HCT116 (cell line): ENCODE measurements around the gene ANAPC4. TPM values are rescaled to one million over a fixed set of nuclear protein-coding genes. Genes with fewer than 3 reads are reported as not detected.

Experiments used
- ATAC-seq: fragments of 200-7000 bp; cut with Tn5 transposase; 2 replicates; pipeline ENCODE4 v1.9.1; 2020; ENCODE audit warnings: mild to moderate bottlenecking, moderate library complexity
- BruUV-seq: library from RNA; stranded (reverse); fragments of 400-500 nt; replicated peaks from 2 replicates; lab custom pipeline; 2021; lab: Mats Ljungman, UMichigan
- CTCF ChIA-PET: fragments of 300-600 bp; sonication (Branson Sonifier 250); formaldehyde crosslinking; loops from one replicate; lab custom pipeline; 2021; ENCODE audit warnings: antibody characterized with exemption; lab: Charles Lee
- POLR2A ChIA-PET: fragments of 300-600, 350-600 bp; sonication (Branson Sonifier 250); formaldehyde crosslinking; loops from one replicate; lab custom pipeline; 2021; ENCODE audit warnings: antibody characterized with exemption; lab: Charles Lee
- RAD21 ChIA-PET, 2 experiments: fragments of 300-600 bp; sonication (Branson Sonifier 250); formaldehyde crosslinking; loops; one replicate each; lab custom pipeline; 2023; ENCODE audit warnings: low total read pairs in 2 of 2; ENCODE audit not compliant: uncharacterized antibody in 2 of 2, unreplicated experiment in 2 of 2, low non-redundant PET in 1 of 2; lab: Charles Lee
- DNase-seq: peaks from one replicate; pipeline ENCODE4 v3.0.0-alpha.2; 2010; ENCODE audit warnings: low read depth, low spot score
- H2AFZ ChIP-seq: fragments of 200-600 bp; shearing (Covaris generic), sonication (generic); 2 replicates; pipeline ENCODE4 v1.6.1; 2017; ENCODE audit warnings: low read depth, mixed run types, mixed read lengths, antibody characterized with exemption, low read length; ENCODE audit not compliant: poor library complexity, severe bottlenecking
- H3K27ac ChIP-seq: 2 replicates; pipeline ENCODE4 v1.5.1; 2012; ENCODE audit warnings: low read depth, low read length
- H3K27me3 ChIP-seq: fragments of 200-600 bp; sonication (generic); 2 replicates; pipeline ENCODE4 v1.6.1; 2016; ENCODE audit warnings: mixed run types, low read length, mixed read lengths; ENCODE audit not compliant: insufficient read depth
- H3K36me3 ChIP-seq, 2 experiments: fragments of 200-500 bp in 1 of 2; fragments of 200-600 bp in 1 of 2; sonication (Bioruptor generic) in 1 of 2; sonication (generic) in 1 of 2; 2 replicates each; pipeline versions ENCODE4 v1.5.1 to v1.6.1; 2014 to 2016; ENCODE audit warnings: low read length in 2 of 2, inconsistent platforms in 1 of 2, mixed read lengths in 1 of 2, mixed run types in 1 of 2; ENCODE audit not compliant: insufficient read depth in 2 of 2, control insufficient read depth in 1 of 2
- H3K4me1 ChIP-seq, 2 experiments: fragments of 200-600 bp in 1 of 2; sonication (generic) in 1 of 2; 2 replicates each; pipeline versions ENCODE4 v1.5.1 to v1.6.1; 2012 to 2017; ENCODE audit warnings: low read length in 2 of 2, inconsistent platforms in 1 of 2, mild to moderate bottlenecking in 1 of 2, mixed read lengths in 1 of 2, mixed run types in 1 of 2, moderate library complexity in 1 of 2; ENCODE audit not compliant: insufficient read depth in 2 of 2, control insufficient read depth in 1 of 2
- H3K4me2 ChIP-seq: fragments of 200-600 bp; sonication (generic); 2 replicates; pipeline ENCODE4 v1.6.1; 2017; ENCODE audit warnings: mixed run types, low read length, mixed read lengths
- H3K4me3 ChIP-seq, 2 experiments: fragments of 200-600 bp in 1 of 2; sonication (generic) in 1 of 2; replicated peaks in 1 of 2; 2 replicates each; pipeline ENCODE4 v1.5.1; 2011 to 2016; ENCODE audit warnings: low read length in 2 of 2, control low read depth in 1 of 2, low read depth in 1 of 2, mild to moderate bottlenecking in 1 of 2, mixed read lengths in 1 of 2, mixed run types in 1 of 2
- H3K79me2 ChIP-seq: fragments of 200-600 bp; sonication (generic); 2 replicates; pipeline ENCODE4 v1.6.1; 2017; ENCODE audit warnings: mild to moderate bottlenecking, mixed run types, low read length, moderate library complexity, mixed read lengths; ENCODE audit not compliant: insufficient read depth
- H3K9ac ChIP-seq: fragments of 200-600 bp; sonication (generic); 2 replicates; pipeline ENCODE4 v1.6.1; 2016; ENCODE audit warnings: low read length, mixed read lengths
- H3K9me2 ChIP-seq: fragments of 200-600 bp; sonication (generic), shearing (Covaris generic); 2 replicates; pipeline ENCODE4 v1.6.1; 2017; ENCODE audit warnings: mixed run types, mild to moderate bottlenecking, moderate library complexity; ENCODE audit not compliant: insufficient read depth
- H3K9me3 ChIP-seq, 2 experiments: fragments of 200-500 bp in 1 of 2; fragments of 200-600 bp in 1 of 2; sonication (Bioruptor generic) in 1 of 2; sonication (generic) in 1 of 2; 2 replicates each; pipeline ENCODE4 v1.6.1; 2014 to 2017; ENCODE audit warnings: low read length in 2 of 2, mixed read lengths in 2 of 2, inconsistent platforms in 1 of 2, low read depth in 1 of 2, mild to moderate bottlenecking in 1 of 2, mixed run types in 1 of 2, moderate library complexity in 1 of 2; ENCODE audit not compliant: control insufficient read depth in 1 of 2, insufficient read depth in 1 of 2
- H4K20me1 ChIP-seq: fragments of 200-600 bp; sonication (generic), shearing (Covaris generic); 2 replicates; pipeline ENCODE4 v1.6.1; 2017; ENCODE audit warnings: mixed run types, mild to moderate bottlenecking, moderate library complexity; ENCODE audit not compliant: insufficient read depth
- CBX3 ChIP-seq: IDR thresholded peaks from 2 replicates; pipeline ENCODE4 v1.6.1; 2012; ENCODE audit warnings: low read depth
- ELF1 ChIP-seq: IDR thresholded peaks from 2 replicates; pipeline ENCODE4 v1.6.1; 2012; ENCODE audit warnings: low read depth, borderline replicate concordance
- EZH2 ChIP-seq: fragments of 200-600 bp; sonication (generic); IDR thresholded peaks from 2 replicates; pipeline ENCODE4 v1.6.1; 2017; ENCODE audit warnings: antibody characterized with exemption, mixed run types
- JUND ChIP-seq: IDR thresholded peaks from 2 replicates; pipeline ENCODE4 v1.6.1; 2012
- POLR2A ChIP-seq: IDR thresholded peaks from 2 replicates; pipeline ENCODE4 v1.7.0; 2011; ENCODE audit warnings: borderline replicate concordance; ENCODE audit not compliant: insufficient read depth, insufficient read length; ENCODE audit errors: extremely low read depth
- POLR2AphosphoS5 ChIP-seq: IDR thresholded peaks from 2 replicates; pipeline ENCODE4 v1.6.1; 2011; ENCODE audit warnings: mild to moderate bottlenecking, low read depth, low read length, moderate library complexity
- REST ChIP-seq: IDR thresholded peaks from 2 replicates; pipeline ENCODE4 v1.6.1; 2012; ENCODE audit warnings: low read depth
- SRF ChIP-seq: IDR thresholded peaks from 2 replicates; pipeline ENCODE4 v1.6.1; 2012; ENCODE audit warnings: low read depth
- TCF7L2 ChIP-seq: IDR thresholded peaks from 2 replicates; pipeline ENCODE4 v1.7.0; 2011; ENCODE audit warnings: borderline replicate concordance, inconsistent platforms; ENCODE audit not compliant: insufficient read depth, insufficient read length; ENCODE audit errors: extremely low read depth
- ZNF274 ChIP-seq: fragments of 200-500 bp; sonication (Bioruptor generic); IDR thresholded peaks from 2 replicates; pipeline ENCODE4 v1.6.1; 2014; ENCODE audit warnings: mild to moderate bottlenecking, low read depth, low read length, inconsistent platforms
- intact Hi-C: fragments of 100-400 bp; cut with micrococcal nuclease; formaldehyde crosslinking; loops from 2 replicates; pipeline ENCODE4 v1.10.0; 2022
- total RNA-seq: library from RNA; stranded (reverse); gene quantifications from one replicate; pipeline ENCODE4 v1.2.1, GENCODE V29; 2021; ENCODE audit not compliant: unreplicated experiment
- TF ChIP-seq, protein P1 (sequence below): IDR thresholded peaks from 2 replicates; pipeline ENCODE4 v1.6.1; 2012
- TF ChIP-seq, protein P2 (sequence below), 3 experiments: fragments of 200-600 bp in 1 of 3; sonication (generic) in 1 of 3; IDR thresholded peaks in 2 of 3; conservative IDR thresholded peaks in 1 of 3; 2 replicates each; pipeline ENCODE4 v1.5.1; 2012 to 2017; ENCODE audit warnings: low read depth in 2 of 3, low read length in 2 of 3, antibody characterized with exemption in 1 of 3, borderline replicate concordance in 1 of 3, control low read depth in 1 of 3, mild to moderate bottlenecking in 1 of 3, mixed read lengths in 1 of 3, mixed run types in 1 of 3, moderate library complexity in 1 of 3; ENCODE audit not compliant: insufficient read depth in 1 of 3

The ANAPC4 gene
- total RNA-seq, 1 experiment from 2014 or later = 29.2 TPM

DNA sequence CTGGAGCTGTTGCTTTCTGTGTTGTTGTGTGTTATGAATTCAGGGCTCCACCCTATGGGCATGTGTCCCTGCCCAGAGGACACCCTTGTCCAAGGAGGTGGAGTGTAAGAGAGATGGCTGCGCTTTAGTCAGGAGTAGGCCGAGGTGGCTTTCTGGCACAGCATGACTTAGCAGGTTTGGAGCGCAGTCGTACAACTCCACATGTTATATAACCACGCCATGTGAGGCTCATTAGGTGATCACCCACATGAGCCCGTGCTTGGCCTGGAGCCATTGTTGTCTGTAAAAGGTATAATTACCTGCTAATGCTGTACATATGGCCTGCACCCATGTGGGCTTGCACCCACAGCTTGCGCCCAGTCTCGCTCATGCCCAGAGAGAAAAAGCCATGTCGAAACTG lies 15.8 kb upstream of the ANAPC4 start:
- ATAC-seq (no peak), DNase-seq (no peak)
- Histone ChIP-seq H3K27ac (no peak overlapping the region), H2AFZ (no peak overlapping the region), H3K9ac (no peak overlapping the region), H3K79me2 (no peaks in the 10 kb centered on the region), H3K27me3 (no peaks in the 10 kb centered on the region), H3K9me2 (no peaks in the 10 kb centered on the region), H4K20me1 (no peaks in the 10 kb centered on the region), H3K4me3 (no peak overlapping the region), H3K36me3 (no peaks in the 10 kb centered on the region), H3K4me2 (no peak overlapping the region), H3K9me3 (no peaks in the 10 kb centered on the region), H3K4me1 (no peaks in the 10 kb centered on the region)
- TF ChIP-seq EZH2 (no peak), POLR2AphosphoS5 (no peak), JUND (no peak), ELF1 (no peak), CBX3 (no peak), ZNF274 (no peak), TCF7L2 (no peak), POLR2A (no peak), REST (no peak), SRF (no peak)
- TF ChIP-seq, protein P1, sequence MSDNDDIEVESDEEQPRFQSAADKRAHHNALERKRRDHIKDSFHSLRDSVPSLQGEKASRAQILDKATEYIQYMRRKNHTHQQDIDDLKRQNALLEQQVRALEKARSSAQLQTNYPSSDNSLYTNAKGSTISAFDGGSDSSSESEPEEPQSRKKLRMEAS = no peak
- TF ChIP-seq, protein P2, sequence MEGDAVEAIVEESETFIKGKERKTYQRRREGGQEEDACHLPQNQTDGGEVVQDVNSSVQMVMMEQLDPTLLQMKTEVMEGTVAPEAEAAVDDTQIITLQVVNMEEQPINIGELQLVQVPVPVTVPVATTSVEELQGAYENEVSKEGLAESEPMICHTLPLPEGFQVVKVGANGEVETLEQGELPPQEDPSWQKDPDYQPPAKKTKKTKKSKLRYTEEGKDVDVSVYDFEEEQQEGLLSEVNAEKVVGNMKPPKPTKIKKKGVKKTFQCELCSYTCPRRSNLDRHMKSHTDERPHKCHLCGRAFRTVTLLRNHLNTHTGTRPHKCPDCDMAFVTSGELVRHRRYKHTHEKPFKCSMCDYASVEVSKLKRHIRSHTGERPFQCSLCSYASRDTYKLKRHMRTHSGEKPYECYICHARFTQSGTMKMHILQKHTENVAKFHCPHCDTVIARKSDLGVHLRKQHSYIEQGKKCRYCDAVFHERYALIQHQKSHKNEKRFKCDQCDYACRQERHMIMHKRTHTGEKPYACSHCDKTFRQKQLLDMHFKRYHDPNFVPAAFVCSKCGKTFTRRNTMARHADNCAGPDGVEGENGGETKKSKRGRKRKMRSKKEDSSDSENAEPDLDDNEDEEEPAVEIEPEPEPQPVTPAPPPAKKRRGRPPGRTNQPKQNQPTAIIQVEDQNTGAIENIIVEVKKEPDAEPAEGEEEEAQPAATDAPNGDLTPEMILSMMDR (IDR thresholded peaks at IDR 0.05 in 2 of 3, conservative IDR thresholded peaks at IDR 0.05 in 1 of 3; ENCODE audit: borderline replicate concordance in 1 of 3, insufficient read depth in 1 of 3, low read depth in 2 of 3, low read length in 2 of 3) = no peak
- intact Hi-C loops = no loop called here
- ChIA-PET CTCF (no interaction called here), RAD21 (no interaction called here), POLR2A (no interaction called here)
- BruUV-seq = no TSS peak
